Fibroblast of lung (primary cell): ENCODE measurements around the gene NEBL. TPM values are rescaled to one million over a fixed set of nuclear protein-coding genes. Genes with fewer than 3 reads are reported as not detected.

Experiments
- DNase-seq, 2 donors: peaks; one replicate each; pipeline versions ENCODE4 v3.0.0 to v3.0.0-alpha.2; 2010; ENCODE audit warnings: low read depth in 2 of 2
- H2AFZ ChIP-seq: 2 replicates; pipeline ENCODE4 v1.5.1; 2012; ENCODE audit warnings: low read length, control low read depth, inconsistent platforms
- H3K27ac ChIP-seq: 2 replicates; pipeline ENCODE4 v1.5.1; 2011; ENCODE audit warnings: low read length, control low read depth; ENCODE audit not compliant: insufficient read depth
- H3K27me3 ChIP-seq: 2 replicates; pipeline ENCODE4 v1.5.1; 2011; ENCODE audit warnings: mild to moderate bottlenecking, low read length; ENCODE audit not compliant: control insufficient read depth, insufficient read depth
- H3K36me3 ChIP-seq: 2 replicates; pipeline ENCODE4 v1.5.1; 2011; ENCODE audit warnings: low read length; ENCODE audit not compliant: control insufficient read depth, insufficient read depth
- H3K4me1 ChIP-seq: 2 replicates; pipeline ENCODE4 v1.5.1; 2011; ENCODE audit warnings: low read length; ENCODE audit not compliant: control insufficient read depth, insufficient read depth; ENCODE audit errors: extremely low read depth
- H3K4me2 ChIP-seq: 2 replicates; pipeline ENCODE4 v1.5.1; 2011; ENCODE audit warnings: low read length, control low read depth; ENCODE audit not compliant: insufficient read depth; ENCODE audit errors: extremely low read depth
- H3K4me3 ChIP-seq, 4 experiments: fragments of 200-600 bp in 1 of 4; sonication (generic) in 1 of 4; replicated peaks in 1 of 4; 2 replicates each; pipeline ENCODE4 v1.5.1; 2011 to 2016; ENCODE audit warnings: low read length in 4 of 4, low read depth in 3 of 4, mild to moderate bottlenecking in 3 of 4, control low read depth in 2 of 4, inconsistent platforms in 1 of 4, mixed read lengths in 1 of 4; ENCODE audit not compliant: insufficient read depth in 1 of 4; ENCODE audit errors: control extremely low read depth in 1 of 4
- H3K79me2 ChIP-seq: 2 replicates; pipeline ENCODE4 v1.5.1; 2012; ENCODE audit warnings: mild to moderate bottlenecking, low read length, inconsistent platforms; ENCODE audit not compliant: control insufficient read depth, insufficient read depth
- H3K9ac ChIP-seq: 2 replicates; pipeline ENCODE4 v1.5.1; 2011; ENCODE audit warnings: mild to moderate bottlenecking, low read length, control low read depth; ENCODE audit not compliant: insufficient read depth
- H3K9me3 ChIP-seq: 2 replicates; pipeline ENCODE4 v1.5.1; 2012; ENCODE audit warnings: low read depth, low read length; ENCODE audit not compliant: control insufficient read depth, insufficient read depth
- H4K20me1 ChIP-seq: 2 replicates; pipeline ENCODE4 v1.5.1; 2011; ENCODE audit warnings: low read length; ENCODE audit not compliant: control insufficient read depth, insufficient read depth; ENCODE audit errors: extremely low read depth
- CTCF ChIP-seq, 2 donors: IDR thresholded peaks in 1 of 2; conservative IDR thresholded peaks in 1 of 2; 1 replicate in 1 of 2; 2 replicates in 1 of 2; pipeline ENCODE4 v1.5.1; 2011 to 2012; ENCODE audit warnings: low read length in 2 of 2, control low read depth in 1 of 2, inconsistent platforms in 1 of 2, low read depth in 1 of 2, mild to moderate bottlenecking in 1 of 2
- EZH2 ChIP-seq: IDR thresholded peaks from 2 replicates; pipeline ENCODE4 v1.5.1; 2012; ENCODE audit warnings: low read length, control low read depth, mild to moderate bottlenecking; ENCODE audit errors: missing control alignments
- polyA plus RNA-seq, 2 donors: library from polyadenylated mRNA; depleted of rRNA in 1 of 2; stranded (reverse) in 1 of 2; unstranded in 1 of 2; fragments of >200 nt; gene quantifications; 2 replicates each; pipeline ENCODE4 v1.2.1, GENCODE V29; 2011 to 2012; ENCODE audit warnings: missing spikeins in 1 of 2
- total RNA-seq: library from RNA; depleted of rRNA; stranded (reverse); fragments of >200 nt; gene quantifications from 2 replicates; pipeline ENCODE4 v1.2.1, GENCODE V29; 2014

The NEBL gene
- total and polyA plus RNA-seq, 2 donors (not counting 1 experiment from before 2014, with no cell fraction given), result 0.11 to 0.33 TPM

GRCh38 chr10:20839141-20839540 lies 58.0 kb downstream of the NEBL start:
- Histone ChIP-seq H3K4me1 (no peaks in the 10 kb centered on the region), H3K4me2 (no peak overlapping the region), H3K9ac (no peak overlapping the region), H3K27me3 (no peaks in the 10 kb centered on the region), H4K20me1 (no peaks in the 10 kb centered on the region), H3K9me3 (no peaks in the 10 kb centered on the region), H2AFZ (no peak overlapping the region), H3K36me3 (no peaks in the 10 kb centered on the region), H3K79me2 (no peaks in the 10 kb centered on the region), H3K4me3 (no peak overlapping the region), H3K27ac (no peak overlapping the region)
- TF ChIP-seq CTCF (conservative IDR thresholded peaks at IDR 0.05 in 1 of 2, IDR thresholded peaks at IDR 0.05 in 1 of 2; ENCODE audit: low read depth in 1 of 2, low read length in 2 of 2) (no peak), EZH2 (no peak)
- DNase-seq, result peak; percentile 5 to 40

- Histone ChIP-seq H3K36me3 (no peaks in the 10 kb centered on the region), H3K9me3 (no peaks in the 10 kb centered on the region), H3K4me2 (no peak overlapping the region), H2AFZ (no peak overlapping the region), H3K79me2 (no peaks in the 10 kb centered on the region), H3K27ac (no peak overlapping the region), H3K4me3 (no peak overlapping the region), H4K20me1 (no peaks in the 10 kb centered on the region), H3K9ac (no peak overlapping the region), H3K27me3 (no peaks in the 10 kb centered on the region), H3K4me1 (no peaks in the 10 kb centered on the region)
- DNase-seq, result no peak
- TF ChIP-seq CTCF (conservative IDR thresholded peaks at IDR 0.05 in 1 of 2, IDR thresholded peaks at IDR 0.05 in 1 of 2; ENCODE audit: low read depth in 1 of 2, low read length in 2 of 2) (no peak), EZH2 (no peak)
These were observed 60.7 kb downstream of the NEBL start for GRCh38 chr10:20836401-20836800.

- H3K36me3 ChIP-seq, result no peaks in the 10 kb centered on the region
- H3K4me3 ChIP-seq, result no peak overlapping the region
- H3K27me3 ChIP-seq, result no peaks in the 10 kb centered on the region
- H4K20me1 ChIP-seq, result no peaks in the 10 kb centered on the region
- no peak overlapping the region for H2AFZ ChIP-seq
- no peak for DNase-seq
- H3K4me1 ChIP-seq, result no peaks in the 10 kb centered on the region
- no peaks in the 10 kb centered on the region for H3K9me3 ChIP-seq
- no peak overlapping the region for H3K27ac ChIP-seq
- no peak overlapping the region for H3K9ac ChIP-seq
- H3K4me2 ChIP-seq, result no peak overlapping the region
- H3K79me2 ChIP-seq, result no peaks in the 10 kb centered on the region
- TF ChIP-seq EZH2 (no peak), CTCF (conservative IDR thresholded peaks at IDR 0.05 in 1 of 2, IDR thresholded peaks at IDR 0.05 in 1 of 2; ENCODE audit: low read depth in 1 of 2, low read length in 2 of 2) (no peak)
These were observed 61.8 kb downstream of the NEBL start for GRCh38 chr10:20835335-20835734.
